ENCODE data around the gene HMGN1.

The HMGN1 gene

GRCh38 chr21:39363607-39364555, 15.0 kb upstream of the HMGN1 start:
- H3K4me3 ChIP-seq (ENCODE audit: low read length, poor library complexity, severe bottlenecking): no peak overlapping the region
- no peak overlapping the region for H3K9ac ChIP-seq (ENCODE audit: low read depth, low read length, poor library complexity, severe bottlenecking)

GRCh38 chr21:39362733-39363132, 13.8 kb upstream of the HMGN1 start:
- H3K79me2 ChIP-seq (ENCODE audit: insufficient read depth, low read length): no peaks in the 10 kb centered on the region
- no peaks in the 10 kb centered on the region for H3K36me3 ChIP-seq (ENCODE audit: insufficient read depth, low read length)
- no peak overlapping the region for H3K9ac ChIP-seq (ENCODE audit: low read depth, low read length, poor library complexity, severe bottlenecking)
- no peaks in the 10 kb centered on the region for H3K27me3 ChIP-seq (ENCODE audit: insufficient read depth, low read length, poor library complexity, severe bottlenecking)
- H4K20me1 ChIP-seq (ENCODE audit: insufficient read depth, low read length, poor library complexity, severe bottlenecking): no peaks in the 10 kb centered on the region
- H3F3A ChIP-seq (ENCODE audit: low read depth): no peaks in the 10 kb centered on the region
- TF ChIP-seq CTCF (conservative IDR thresholded peaks at IDR 0.05; ENCODE audit: low read length) (no peak), EZH2phosphoT487 (IDR thresholded peaks at IDR 0.05; ENCODE audit: borderline replicate concordance) (no peak)
- no peak overlapping the region for H3K4me2 ChIP-seq (ENCODE audit: low read depth, low read length, poor library complexity, severe bottlenecking)
- H3K4me1 ChIP-seq (ENCODE audit: insufficient read depth, low read length, poor library complexity, severe bottlenecking): no peaks in the 10 kb centered on the region
- no peaks in the 10 kb centered on the region for H3K9me2 ChIP-seq (replicated peaks; ENCODE audit: low read depth, low read length)
- H3K9me3 ChIP-seq (ENCODE audit: insufficient read depth, low read depth, low read length): no peaks in the 10 kb centered on the region
- no peak overlapping the region for H3K4me3 ChIP-seq (ENCODE audit: low read length, poor library complexity, severe bottlenecking)
- no peak overlapping the region for H2AFZ ChIP-seq (ENCODE audit: low read length)

More at GRCh38 chr21:39363607-39364555, 15.0 kb upstream of the HMGN1 start:
- Histone ChIP-seq H3K27me3 (ENCODE audit: insufficient read depth, low read length, poor library complexity, severe bottlenecking) (no peaks in the 10 kb centered on the region), H3K9me2 (replicated peaks; ENCODE audit: low read depth, low read length) (no peaks in the 10 kb centered on the region), H3F3A (ENCODE audit: low read depth) (no peaks in the 10 kb centered on the region), H3K9me3 (ENCODE audit: insufficient read depth, low read depth, low read length) (no peaks in the 10 kb centered on the region), H4K20me1 (ENCODE audit: insufficient read depth, low read length, poor library complexity, severe bottlenecking) (no peaks in the 10 kb centered on the region), H2AFZ (ENCODE audit: low read length) (no peak overlapping the region), H3K4me2 (ENCODE audit: low read depth, low read length, poor library complexity, severe bottlenecking) (no peak overlapping the region), H3K79me2 (ENCODE audit: insufficient read depth, low read length) (no peaks in the 10 kb centered on the region), H3K4me1 (ENCODE audit: insufficient read depth, low read length, poor library complexity, severe bottlenecking) (no peaks in the 10 kb centered on the region), H3K36me3 (ENCODE audit: insufficient read depth, low read length) (no peaks in the 10 kb centered on the region)
- TF ChIP-seq EZH2phosphoT487 (IDR thresholded peaks at IDR 0.05; ENCODE audit: borderline replicate concordance) (no peak), CTCF (conservative IDR thresholded peaks at IDR 0.05; ENCODE audit: low read length) (no peak)

- H3K9me2 ChIP-seq (replicated peaks; ENCODE audit: low read depth, low read length): no peaks in the 10 kb centered on the region
- H3K36me3 ChIP-seq (ENCODE audit: insufficient read depth, low read length): no peaks in the 10 kb centered on the region
- H3K79me2 ChIP-seq (ENCODE audit: insufficient read depth, low read length): no peaks in the 10 kb centered on the region
- no peaks in the 10 kb centered on the region for H3K9me3 ChIP-seq (ENCODE audit: insufficient read depth, low read depth, low read length)
- no peaks in the 10 kb centered on the region for H3K27me3 ChIP-seq (ENCODE audit: insufficient read depth, low read length, poor library complexity, severe bottlenecking)
- TF ChIP-seq CTCF (conservative IDR thresholded peaks at IDR 0.05; ENCODE audit: low read length): no peak
- no peak for TF ChIP-seq EZH2phosphoT487 (IDR thresholded peaks at IDR 0.05; ENCODE audit: borderline replicate concordance)
- no peak overlapping the region for H2AFZ ChIP-seq (ENCODE audit: low read length)
- H3K4me2 ChIP-seq (ENCODE audit: low read depth, low read length, poor library complexity, severe bottlenecking): no peak overlapping the region
- no peak overlapping the region for H3K4me3 ChIP-seq (ENCODE audit: low read length, poor library complexity, severe bottlenecking)
- no peaks in the 10 kb centered on the region for H3F3A ChIP-seq (ENCODE audit: low read depth)
- no peak overlapping the region for H3K9ac ChIP-seq (ENCODE audit: low read depth, low read length, poor library complexity, severe bottlenecking)
- no peaks in the 10 kb centered on the region for H3K4me1 ChIP-seq (ENCODE audit: insufficient read depth, low read length, poor library complexity, severe bottlenecking)
- H4K20me1 ChIP-seq (ENCODE audit: insufficient read depth, low read length, poor library complexity, severe bottlenecking): no peaks in the 10 kb centered on the region
Measured at GRCh38 chr21:39359382-39359781, 10.5 kb upstream of the HMGN1 start.

Data from Loucy (cell line).